Muscle layer of colon (tissue), 2 donors: ENCODE results near the gene EPS15.
"Not testable (repeated sequence)": the region's sequence is repeated elsewhere in the genome, so short reads cannot be mapped to it uniquely, and the experiment has no call there.

ENCODE experiments used
- H3K27ac ChIP-seq: one replicate; pipeline ENCODE4 v1.7.0; 2013; ENCODE audit warnings: low read depth, mild to moderate bottlenecking, low read length, moderate library complexity
- H3K27me3 ChIP-seq, 2 donors: one replicate each; pipeline ENCODE4 v1.7.0; 2013; ENCODE audit warnings: low read length in 2 of 2, mild to moderate bottlenecking in 2 of 2; ENCODE audit not compliant: insufficient read depth in 2 of 2, control insufficient read depth in 1 of 2
- H3K36me3 ChIP-seq: one replicate; pipeline ENCODE4 v1.7.0; 2013; ENCODE audit warnings: mild to moderate bottlenecking, low read length; ENCODE audit not compliant: insufficient read depth
- H3K4me1 ChIP-seq: one replicate; pipeline ENCODE4 v1.7.0; 2013; ENCODE audit warnings: mild to moderate bottlenecking, low read length; ENCODE audit not compliant: insufficient read depth
- H3K4me3 ChIP-seq, 2 donors: one replicate each; pipeline ENCODE4 v1.7.0; 2013; ENCODE audit warnings: low read length in 2 of 2, low read depth in 1 of 2, mild to moderate bottlenecking in 1 of 2, moderate library complexity in 1 of 2
- H3K9ac ChIP-seq: one replicate; pipeline ENCODE4 v1.7.0; 2013; ENCODE audit warnings: low read length
- H3K9me3 ChIP-seq: one replicate; pipeline ENCODE4 v1.7.0; 2013; ENCODE audit warnings: mild to moderate bottlenecking, low read length
- donor health status: abdominal sarcoma.
- donor health status: Adenocarcinoma of cecum.

The EPS15 gene

GRCh38 chr1:51509773-51510172 is 9.3 kb downstream of the EPS15 start:
- H3K9me3 ChIP-seq = no peaks in the 10 kb centered on the region
- peaks cover 43% of the 10 kb centered on the region for H3K4me1 ChIP-seq
- no peak overlapping the region for H3K9ac ChIP-seq
- H3K27ac ChIP-seq = no peak overlapping the region
- H3K27me3 ChIP-seq = no peaks in the 10 kb centered on the region
- no peaks in the 10 kb centered on the region for H3K36me3 ChIP-seq
- H3K4me3 ChIP-seq = no peak overlapping the region

DNA sequence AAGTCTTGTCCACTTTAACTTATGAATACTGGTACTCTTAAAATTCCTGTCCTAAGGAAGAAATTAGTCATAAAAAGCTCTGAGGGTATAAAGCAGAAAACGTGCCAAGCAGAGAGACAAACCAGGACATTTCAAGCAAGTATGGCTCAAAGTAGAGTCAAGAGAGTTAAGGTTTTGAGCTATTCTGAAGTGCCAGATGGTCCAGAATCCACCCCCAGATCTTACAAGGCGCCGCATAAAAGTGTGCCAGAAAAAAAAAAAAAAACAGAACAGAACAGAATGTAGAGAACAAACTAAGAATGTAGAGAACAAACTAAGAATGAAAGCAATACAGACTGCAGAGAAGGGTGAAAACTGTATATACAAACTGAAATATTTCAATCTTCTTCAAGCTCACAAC is 12.5 kb downstream of the EPS15 start:
- H3K27ac ChIP-seq = no peak overlapping the region
- H3K9me3 ChIP-seq = no peaks in the 10 kb centered on the region

DNA sequence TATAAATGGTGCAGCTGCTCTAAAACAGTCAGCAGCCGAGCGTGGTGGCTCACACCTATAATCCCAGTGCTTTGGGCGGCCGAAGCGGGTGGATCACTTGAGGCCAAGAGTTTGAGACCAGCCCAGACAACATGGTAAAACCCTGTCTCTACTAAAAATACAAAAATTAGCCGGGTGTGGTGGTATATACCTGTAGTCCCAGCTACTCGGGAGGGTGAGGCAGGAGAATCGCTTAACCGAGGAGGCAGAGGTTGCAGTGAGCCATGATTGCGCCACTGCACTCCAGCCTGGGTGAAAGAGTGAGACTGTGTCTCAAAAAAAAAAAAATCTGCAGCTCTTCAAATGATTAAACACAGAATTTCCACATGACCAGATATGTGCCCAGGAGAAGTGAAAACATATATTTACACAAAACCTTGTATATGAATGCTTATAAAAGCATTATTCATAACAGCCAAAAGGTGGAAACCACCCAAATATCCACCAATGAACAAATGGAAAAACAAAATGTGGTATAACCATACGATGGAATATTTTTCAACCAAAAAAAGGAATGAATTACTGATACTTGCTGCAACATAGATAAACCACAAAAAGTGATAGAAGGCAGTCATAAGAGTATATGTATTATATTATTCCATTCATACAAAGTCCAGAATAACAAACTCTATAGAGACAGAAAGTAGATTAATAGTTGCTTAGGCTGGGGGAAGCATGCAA is 14.1 kb downstream of the EPS15 start:
- H3K27ac ChIP-seq = no peak overlapping the region
- H3K36me3 ChIP-seq = no peaks in the 10 kb centered on the region
- H3K9me3 ChIP-seq = no peaks in the 10 kb centered on the region
- no peaks in the 10 kb centered on the region for H3K27me3 ChIP-seq
- H3K4me3 ChIP-seq = no peak overlapping the region
- peaks cover 19% of the 10 kb centered on the region for H3K4me1 ChIP-seq
- no peak overlapping the region for H3K9ac ChIP-seq

More for the DNA sequence above, 12.5 kb downstream of the EPS15 start:
- Histone ChIP-seq H3K4me1 (peaks cover 20% of the 10 kb centered on the region), H3K36me3 (no peaks in the 10 kb centered on the region), H3K9ac (peak overlapping the region; percentile 44), H3K4me3 (peak overlapping the region in 1 of 2 donors; percentile 41), H3K27me3 (no peaks in the 10 kb centered on the region)

DNA sequence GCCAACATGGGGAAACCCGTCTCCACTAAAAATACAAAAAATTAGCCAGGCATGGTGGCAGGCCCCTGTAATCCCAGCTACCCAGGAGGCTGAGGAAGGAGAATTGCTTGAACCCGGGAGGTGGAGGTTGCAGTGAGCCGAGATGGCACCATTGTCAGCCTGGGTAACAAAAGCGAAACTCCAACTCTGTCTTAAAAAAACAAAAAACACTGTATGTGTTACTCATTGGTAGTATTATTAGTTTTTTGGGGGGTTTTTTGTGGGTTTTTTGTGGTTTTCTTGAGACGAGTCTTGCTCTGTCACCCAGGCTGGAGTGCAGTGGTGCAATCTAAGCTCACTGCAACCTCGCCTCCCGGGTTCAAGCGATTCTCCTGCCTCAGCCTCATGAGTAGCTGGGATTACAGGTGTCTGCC is 17.8 kb downstream of the EPS15 start:
- not testable (repeated sequence) for H3K4me3 ChIP-seq, H3K9ac ChIP-seq, H3K4me1 ChIP-seq, H3K27ac ChIP-seq, H3K9me3 ChIP-seq, H3K27me3 ChIP-seq, H3K36me3 ChIP-seq

GRCh38 chr1:51499694-51500093 is 19.4 kb downstream of the EPS15 start:
- Histone ChIP-seq H3K9me3 (no peaks in the 10 kb centered on the region), H3K4me1 (peaks cover 12% of the 10 kb centered on the region), H3K4me3 (no peak overlapping the region), H3K27me3 (no peaks in the 10 kb centered on the region), H3K9ac (no peak overlapping the region), H3K36me3 (no peaks in the 10 kb centered on the region), H3K27ac (no peak overlapping the region)

DNA sequence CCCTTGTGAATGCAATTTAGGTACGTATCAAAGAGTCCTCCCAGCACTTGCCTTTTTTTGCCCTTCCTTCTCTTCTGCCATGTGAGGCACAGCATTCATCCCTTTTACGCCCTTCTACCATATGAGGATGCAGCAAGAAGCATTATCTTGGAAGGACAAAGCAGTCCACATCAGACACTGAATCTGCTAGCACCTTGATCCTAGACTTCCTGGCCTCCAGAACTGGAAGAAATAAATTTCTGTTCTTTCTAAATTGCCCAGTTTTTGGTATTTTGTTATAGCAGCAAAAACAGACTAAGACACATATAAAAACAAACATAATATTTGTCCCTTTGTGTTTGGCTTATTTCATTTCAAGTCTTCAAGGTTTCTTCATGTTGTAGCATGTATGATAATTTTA is 20.1 kb downstream of the EPS15 start:
- no peaks in the 10 kb centered on the region for H3K36me3 ChIP-seq
- H3K9ac ChIP-seq = no peak overlapping the region
- H3K27me3 ChIP-seq = no peaks in the 10 kb centered on the region
- H3K4me3 ChIP-seq = no peak overlapping the region
- H3K4me1 ChIP-seq = peaks cover 20% of the 10 kb centered on the region
- H3K9me3 ChIP-seq = no peaks in the 10 kb centered on the region
- no peak overlapping the region for H3K27ac ChIP-seq

- Histone ChIP-seq H3K4me3 (no peak overlapping the region), H3K9ac (no peak overlapping the region), H3K4me1 (peaks cover 23% of the 10 kb centered on the region), H3K27me3 (no peaks in the 10 kb centered on the region), H3K36me3 (no peaks in the 10 kb centered on the region), H3K27ac (no peak overlapping the region), H3K9me3 (no peaks in the 10 kb centered on the region)
Observed at GRCh38 chr1:51497340-51497739, 21.7 kb downstream of the EPS15 start.

DNA sequence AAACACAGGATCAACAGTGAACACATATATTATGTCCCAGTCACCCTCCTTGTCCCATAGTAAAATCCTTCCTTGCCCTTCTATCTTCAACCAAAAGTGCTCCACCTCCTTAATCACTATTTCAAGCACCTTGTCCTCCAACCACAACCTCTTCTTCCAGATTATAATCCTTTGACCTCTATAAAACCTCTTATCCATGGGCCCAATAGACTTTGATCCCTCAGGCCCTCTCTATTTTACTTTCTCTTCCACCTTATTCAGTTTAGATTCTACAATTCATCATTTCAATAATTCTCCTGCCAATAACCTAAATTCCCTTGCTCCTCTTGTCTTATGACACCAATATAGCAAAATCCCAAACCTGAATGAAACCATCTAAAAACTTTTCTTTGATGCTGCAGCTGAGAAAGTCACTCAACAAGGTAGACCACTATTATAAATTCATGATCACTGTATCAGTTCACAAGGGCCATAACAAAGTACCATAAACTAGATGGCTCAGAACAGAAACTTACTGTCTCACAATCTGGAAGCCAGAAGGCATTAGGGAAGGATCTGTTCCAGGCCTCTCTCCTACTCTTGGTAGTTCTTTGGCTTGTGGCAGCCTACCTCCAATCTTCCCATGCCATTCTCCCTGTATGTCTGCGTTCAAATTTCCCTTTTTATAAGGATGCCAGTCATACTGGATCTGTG is 24.8 kb downstream of the EPS15 start:
- Histone ChIP-seq H3K9ac (no peak overlapping the region), H3K4me3 (no peak overlapping the region), H3K4me1 (peaks cover 41% of the 10 kb centered on the region), H3K9me3 (no peaks in the 10 kb centered on the region), H3K27me3 (no peaks in the 10 kb centered on the region), H3K27ac (no peak overlapping the region), H3K36me3 (no peaks in the 10 kb centered on the region)

DNA sequence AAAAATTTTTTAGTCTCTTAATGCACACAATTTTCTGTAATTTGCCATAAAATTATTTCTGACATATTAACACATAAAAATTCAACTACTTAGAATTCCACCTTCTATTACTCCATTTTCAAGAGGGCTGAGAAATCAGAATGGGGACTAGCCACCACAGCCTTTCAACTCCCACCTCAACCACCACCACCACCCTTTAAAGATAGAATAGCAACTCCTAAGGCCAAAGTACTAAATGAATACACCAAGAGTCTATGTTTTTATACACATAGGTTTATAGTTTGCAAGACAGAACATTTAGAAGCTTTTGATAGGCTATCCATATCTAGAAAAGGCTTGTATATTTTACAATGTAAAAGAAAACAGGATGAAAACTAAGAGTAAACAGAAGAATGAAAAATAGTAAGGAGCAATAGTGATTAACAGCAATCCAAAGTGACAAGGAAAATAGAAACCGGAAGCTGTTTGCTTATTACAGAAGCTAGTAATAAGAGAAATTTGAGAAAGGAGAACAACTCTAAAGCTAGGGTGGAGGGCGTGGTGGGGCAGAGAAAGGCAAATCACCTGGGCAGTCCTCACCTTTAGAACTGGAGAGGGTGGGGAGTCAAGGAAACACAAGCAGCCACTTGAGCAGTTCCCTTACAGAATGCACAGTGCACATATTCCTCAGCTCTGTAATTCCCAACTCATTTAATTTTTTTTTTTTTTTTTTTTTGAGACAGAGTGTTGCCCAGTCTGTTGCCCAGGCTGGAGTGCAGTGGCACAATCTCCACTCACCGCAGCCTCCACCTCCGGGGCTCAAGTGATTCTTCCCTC is 27.7 kb downstream of the EPS15 start:
- Histone ChIP-seq H3K9ac (no peak overlapping the region), H3K27me3 (no peaks in the 10 kb centered on the region), H3K27ac (no peak overlapping the region), H3K36me3 (no peaks in the 10 kb centered on the region), H3K4me3 (no peak overlapping the region), H3K9me3 (no peaks in the 10 kb centered on the region), H3K4me1 (peaks cover 53% of the 10 kb centered on the region)

GRCh38 chr1:51489472-51489871 is 29.6 kb downstream of the EPS15 start:
- no peaks in the 10 kb centered on the region for H3K27me3 ChIP-seq
- no peaks in the 10 kb centered on the region for H3K9me3 ChIP-seq
- H3K9ac ChIP-seq = no peak overlapping the region
- no peaks in the 10 kb centered on the region for H3K36me3 ChIP-seq
- H3K27ac ChIP-seq = no peak overlapping the region
- no peak overlapping the region for H3K4me3 ChIP-seq
- peaks cover 39% of the 10 kb centered on the region for H3K4me1 ChIP-seq

- Histone ChIP-seq H3K36me3 (no peaks in the 10 kb centered on the region), H3K9me3 (no peaks in the 10 kb centered on the region), H3K4me3 (no peak overlapping the region), H3K27ac (no peak overlapping the region), H3K9ac (no peak overlapping the region), H3K4me1 (peaks cover 31% of the 10 kb centered on the region), H3K27me3 (no peaks in the 10 kb centered on the region)
Observed at GRCh38 chr1:51488372-51489050, 30.6 kb downstream of the EPS15 start.
